Activated B cell treated with CpG ODN at 0.5 μM for 24 hours (primary cell): ENCODE data around the gene ACVR1B. TPM values are rescaled to one million over a fixed set of nuclear protein-coding genes. Genes with fewer than 3 reads are reported as not detected.

ENCODE experiments used
- ATAC-seq: fragments of 200-7000 bp; cut with Tn5 transposase; one replicate; pipeline ENCODE4 v1.10.0; 2021; ENCODE audit warnings: low read depth, mild to moderate bottlenecking, moderate library complexity
- CTCF ChIA-PET: fragments of 350-600 bp; sonication (Branson Sonifier 250); formaldehyde crosslinking; loops from one replicate; lab custom pipeline; 2021; ENCODE audit warnings: antibody characterized with exemption; lab: Charles Lee
- POLR2A ChIA-PET: fragments of 350-600 bp; sonication (Branson Sonifier 250); formaldehyde crosslinking; loops from one replicate; lab custom pipeline; 2021; ENCODE audit warnings: antibody characterized with exemption; lab: Charles Lee
- DNase-seq: peaks from one replicate; pipeline ENCODE4 v3.0.0; 2022
- H3K27ac Mint-ChIP-seq: one replicate; pipeline ENCODE4 v1.8.0; 2020; ENCODE audit warnings: mixed read lengths
- H3K27me3 Mint-ChIP-seq: one replicate; pipeline ENCODE4 v1.8.0; 2021; ENCODE audit warnings: mixed read lengths
- H3K36me3 Mint-ChIP-seq: one replicate; pipeline ENCODE4 v1.8.0; 2021; ENCODE audit warnings: low read depth, mixed read lengths
- H3K4me1 Mint-ChIP-seq: one replicate; pipeline ENCODE4 v1.8.0; 2021; ENCODE audit warnings: mixed read lengths
- H3K4me3 Mint-ChIP-seq: one replicate; pipeline ENCODE4 v1.8.0; 2020; ENCODE audit warnings: mild to moderate bottlenecking, mixed read lengths
- H3K9me3 Mint-ChIP-seq: one replicate; pipeline ENCODE4 v1.8.0; 2020; ENCODE audit warnings: mixed read lengths
- CTCF ChIP-seq: fragments of 200-600 bp; IDR thresholded peaks from one replicate; pipeline ENCODE4 v1.8.0; 2022; ENCODE audit warnings: antibody characterized with exemption, mild to moderate bottlenecking
- intact Hi-C: fragments of 100-400 bp; cut with micrococcal nuclease; formaldehyde crosslinking; loops from one replicate; pipeline ENCODE4 v1.15.1; 2024
- total RNA-seq: library from RNA; stranded (reverse); gene quantifications from 2 replicates; pipeline ENCODE4 v1.2.3, GENCODE V29; 2022

ACVR1B gene
- total RNA-seq, 1 donor from 2014 or later: 10.0 TPM

- ChIA-PET CTCF (interaction anchor here (0.7 to 1.3 kb wide), 2 partner anchors 16 to 26 kb away, joined by 3 to 4 read pairs; no protein-coding TSS in a partner anchor), POLR2A (interaction anchor here (1.3 kb wide), 1 partner anchor 52 kb away, joined by 3 read pairs; the partner anchor contains the start of gene TAMALIN)
- Mint-ChIP-seq H3K27ac (no peak overlapping the region), H3K4me3 (no peak overlapping the region), H3K9me3 (no peaks in the 10 kb centered on the region), H3K36me3 (no peaks in the 10 kb centered on the region), H3K27me3 (no peaks in the 10 kb centered on the region), H3K4me1 (peaks cover 18% of the 10 kb centered on the region)
- ATAC-seq: no peak
- no peak for DNase-seq
- intact Hi-C loops: no loop called here
- TF ChIP-seq CTCF: no peak
Measured at GRCh38 chr12:51954561-51955361, 3.3 kb downstream of the ACVR1B start.

GRCh38 chr12:51955702-51956101, 4.2 kb downstream of the ACVR1B start:
- intact Hi-C loops: no loop called here
- no peaks in the 10 kb centered on the region for H3K9me3 Mint-ChIP-seq
- peaks cover 18% of the 10 kb centered on the region for H3K4me1 Mint-ChIP-seq
- no peak overlapping the region for H3K27ac Mint-ChIP-seq
- no peak for TF ChIP-seq CTCF
- H3K27me3 Mint-ChIP-seq: no peaks in the 10 kb centered on the region
- ChIA-PET CTCF (interaction anchor here (0.7 kb wide), 1 partner anchor 25 kb away, joined by 3 read pairs; no protein-coding TSS in a partner anchor), POLR2A (interaction anchor here (0.8 kb wide), 1 partner anchor 15 kb away, joined by 3 read pairs; no protein-coding TSS in a partner anchor)
- no peak for ATAC-seq
- no peak overlapping the region for H3K4me3 Mint-ChIP-seq
- H3K36me3 Mint-ChIP-seq: peaks cover 1% of the 10 kb centered on the region
- DNase-seq: no peak

GRCh38 chr12:51958542-51958941, 7.0 kb downstream of the ACVR1B start:
- ChIA-PET CTCF (no interaction called here), POLR2A (interaction anchor here (0.7 kb wide), 1 partner anchor 67 kb away, joined by 3 read pairs; no protein-coding TSS in a partner anchor)
- Mint-ChIP-seq H3K36me3 (peaks cover 3% of the 10 kb centered on the region), H3K4me3 (no peak overlapping the region), H3K9me3 (no peaks in the 10 kb centered on the region), H3K27ac (no peak overlapping the region), H3K4me1 (peaks cover 5% of the 10 kb centered on the region), H3K27me3 (no peaks in the 10 kb centered on the region)
- TF ChIP-seq CTCF: no peak
- DNase-seq (no peak), ATAC-seq (no peak)
- intact Hi-C loops: no loop called here

GRCh38 chr12:51959211-51959610, 7.7 kb downstream of the ACVR1B start:
- peaks cover 1% of the 10 kb centered on the region for H3K4me1 Mint-ChIP-seq
- H3K36me3 Mint-ChIP-seq: peaks cover 3% of the 10 kb centered on the region
- ChIA-PET POLR2A (no interaction called here), CTCF (no interaction called here)
- DNase-seq (no peak), ATAC-seq (no peak)
- TF ChIP-seq CTCF: no peak
- intact Hi-C loops: no loop called here
- H3K27ac Mint-ChIP-seq: no peak overlapping the region
- H3K9me3 Mint-ChIP-seq: no peaks in the 10 kb centered on the region
- no peaks in the 10 kb centered on the region for H3K27me3 Mint-ChIP-seq
- no peak overlapping the region for H3K4me3 Mint-ChIP-seq

- intact Hi-C loops: no loop called here
- ATAC-seq (no peak), DNase-seq (no peak)
- Mint-ChIP-seq H3K9me3 (no peaks in the 10 kb centered on the region), H3K4me3 (no peak overlapping the region), H3K36me3 (peaks cover 3% of the 10 kb centered on the region), H3K27ac (no peak overlapping the region), H3K27me3 (no peaks in the 10 kb centered on the region), H3K4me1 (peaks cover 1% of the 10 kb centered on the region)
- TF ChIP-seq CTCF: no peak
- ChIA-PET POLR2A (no interaction called here), CTCF (no interaction called here)
Measured at GRCh38 chr12:51959921-51960320, 8.4 kb downstream of the ACVR1B start.
